Endothelial cell of umbilical vein (primary cell): ENCODE results near the gene ZNF423. TPM values are rescaled to one million over a fixed set of nuclear protein-coding genes. Genes with fewer than 3 reads are reported as not detected.

Source experiments
- BruUV-seq: library from RNA; stranded (reverse); fragments of 400-500 nt; replicated peaks from 2 replicates; lab custom pipeline; 2021; lab: Mats Ljungman, UMichigan
- CTCF ChIA-PET: fragments of 300-600, 350-600 bp; sonication (Branson Sonifier 250); formaldehyde crosslinking; loops from one replicate; lab custom pipeline; 2021; ENCODE audit warnings: antibody characterized with exemption, inconsistent platforms; lab: Charles Lee
- POLR2A ChIA-PET: fragments of 300-600, 350-600 bp; sonication (Branson Sonifier 250); formaldehyde crosslinking; loops from one replicate; lab custom pipeline; 2021; ENCODE audit warnings: antibody characterized with exemption, inconsistent platforms; lab: Charles Lee
- DNase-seq: peaks from one replicate; pipeline ENCODE4 v3.0.0-alpha.2; 2011; ENCODE audit warnings: low read depth, low spot score
- FAIRE-seq: peaks from 2 replicates; lab custom pipeline; 2011; peaks lifted over from hg19 to GRCh38; lab: Jason Lieb, UNC
- H2AFZ ChIP-seq: 2 replicates; pipeline ENCODE4 v1.6.0; 2012; ENCODE audit warnings: low read depth, low read length, control low read depth, inconsistent platforms
- H3K27ac ChIP-seq: 2 replicates; pipeline ENCODE4 v1.5.1; 2011; ENCODE audit warnings: low read depth, mild to moderate bottlenecking, control low read depth, low read length, moderate library complexity; ENCODE audit not compliant: insufficient read depth
- H3K27me3 ChIP-seq, 2 experiments: 2 replicates each; pipeline versions ENCODE4 v1.6.0 to v1.6.1; 2011; ENCODE audit warnings: low read length in 2 of 2, mixed read lengths in 1 of 2; ENCODE audit not compliant: control insufficient read depth in 2 of 2, insufficient read depth in 2 of 2
- H3K36me3 ChIP-seq, 2 experiments: 2 replicates in 1 of 2; 3 replicates in 1 of 2; pipeline ENCODE4 v1.5.1; 2011; ENCODE audit warnings: low read length in 2 of 2, mild to moderate bottlenecking in 1 of 2, moderate library complexity in 1 of 2; ENCODE audit not compliant: control insufficient read depth in 2 of 2, insufficient read depth in 2 of 2; ENCODE audit errors: extremely low read depth in 1 of 2
- H3K4me1 ChIP-seq: 3 replicates; pipeline ENCODE4 v1.5.1; 2011; ENCODE audit warnings: mild to moderate bottlenecking, low read length; ENCODE audit not compliant: control insufficient read depth, insufficient read depth; ENCODE audit errors: extremely low read depth
- H3K4me2 ChIP-seq: 2 replicates; pipeline ENCODE4 v1.6.1; 2011; ENCODE audit warnings: low read length, control low read depth, mixed read lengths; ENCODE audit not compliant: insufficient read depth
- H3K4me3 ChIP-seq, 3 experiments: fragments of 200-600 bp in 1 of 3; sonication (generic), shearing (Covaris generic) in 1 of 3; replicated peaks in 1 of 3; 2 replicates each; pipeline ENCODE4 v1.5.1; 2011 to 2016; ENCODE audit warnings: control low read depth in 3 of 3, low read length in 3 of 3, mild to moderate bottlenecking in 2 of 3, inconsistent platforms in 1 of 3, low read depth in 1 of 3, moderate library complexity in 1 of 3; ENCODE audit not compliant: insufficient read depth in 1 of 3
- H3K79me2 ChIP-seq: 2 replicates; pipeline ENCODE4 v1.6.0; 2012; ENCODE audit warnings: low read length, inconsistent platforms; ENCODE audit not compliant: control insufficient read depth, insufficient read depth
- H3K9ac ChIP-seq: replicated peaks from 2 replicates; pipeline ENCODE3; 2011; ENCODE audit warnings: low read length, control low read depth; ENCODE audit not compliant: insufficient read depth; ENCODE audit errors: extremely low read depth
- H3K9me1 ChIP-seq: replicated peaks from 3 replicates; pipeline ENCODE4 v1.6.0; 2011; ENCODE audit warnings: mild to moderate bottlenecking, low read length; ENCODE audit not compliant: control insufficient read depth, insufficient read depth; ENCODE audit errors: extremely low read depth
- H3K9me3 ChIP-seq: replicated peaks from 2 replicates; pipeline ENCODE4 v1.5.1; 2012; ENCODE audit warnings: low read length, inconsistent platforms; ENCODE audit not compliant: control insufficient read depth, insufficient read depth
- H4K20me1 ChIP-seq: replicated peaks from 2 replicates; pipeline ENCODE3; 2011; ENCODE audit warnings: mild to moderate bottlenecking, low read length; ENCODE audit not compliant: control insufficient read depth, insufficient read depth; ENCODE audit errors: extremely low read depth
- EZH2 ChIP-seq: IDR thresholded peaks from 2 replicates; pipeline ENCODE4 v1.6.1; 2012; ENCODE audit warnings: borderline replicate concordance, low read depth, mild to moderate bottlenecking, moderate library complexity, low read length, inconsistent platforms; ENCODE audit not compliant: severe bottlenecking
- FOS ChIP-seq: IDR thresholded peaks from 2 replicates; pipeline ENCODE4 v1.6.1; 2011; ENCODE audit warnings: mild to moderate bottlenecking, low read length, moderate library complexity, borderline replicate concordance; ENCODE audit not compliant: insufficient read depth
- JUN ChIP-seq: IDR thresholded peaks from 2 replicates; pipeline ENCODE4 v1.6.1; 2011; ENCODE audit warnings: borderline replicate concordance, low read depth; ENCODE audit not compliant: insufficient read length, insufficient read depth
- MYC ChIP-seq: IDR thresholded peaks from one replicate; pipeline ENCODE4 v1.6.1; 2011; ENCODE audit warnings: mild to moderate bottlenecking, low read depth, low read length
- POLR2AphosphoS5 ChIP-seq: IDR thresholded peaks from 2 replicates; pipeline ENCODE4 v1.6.1; 2012; ENCODE audit warnings: low read depth, mild to moderate bottlenecking, control low read depth, low read length, moderate library complexity; ENCODE audit not compliant: insufficient read depth
- dilution Hi-C: fragments of 300-500 bp; cut with MboI; formaldehyde crosslinking; loops from one replicate; pipeline ENCODE4 v1.15.0; 2019; ENCODE audit warnings: low sequenced_read_pairs; ENCODE audit not compliant: extremely low pct_ligation_motif_present
- intact Hi-C: fragments of 100-400 bp; cut with micrococcal nuclease; formaldehyde crosslinking; loops from one replicate; pipeline ENCODE4 v1.10.0; 2022
- polyA plus RNA-seq, 4 experiments: library from polyadenylated mRNA; depleted of rRNA in 3 of 4; stranded (reverse) in 3 of 4; unstranded in 1 of 4; fragments of >200 nt; gene quantifications; 2 replicates each; pipeline versions ENCODE4 v1.2.1 to v1.2.3, GENCODE V29; 2011 to 2012; ENCODE audit warnings: missing spikeins in 1 of 4
- total RNA-seq: library from RNA; stranded (reverse); gene quantifications from 2 replicates; pipeline ENCODE4 v1.2.3, GENCODE V29; 2021
- TF ChIP-seq, protein P1 (sequence below), 2 donors: IDR thresholded peaks; 1 replicate in 1 of 2; 2 replicates in 1 of 2; pipeline ENCODE4 v1.5.1; 2011; ENCODE audit warnings: low read length in 2 of 2, mild to moderate bottlenecking in 2 of 2, moderate library complexity in 2 of 2, control low read depth in 1 of 2, inconsistent platforms in 1 of 2, low read depth in 1 of 2; ENCODE audit not compliant: insufficient read depth in 1 of 2; ENCODE audit errors: extremely low read depth in 1 of 2
- TF ChIP-seq, protein P2 (sequence below): IDR thresholded peaks from 2 replicates; pipeline ENCODE4 v1.6.1; 2011; ENCODE audit not compliant: insufficient read depth, insufficient read length

Gene ZNF423
- total and polyA plus RNA-seq, 2 donors (not counting 3 experiments of a cell fraction or from before 2014, with no cell fraction given) = 2.2 to 8.1 TPM

- FAIRE-seq (no peak), DNase-seq (no peak)
- Histone ChIP-seq H3K27me3 (no peaks in the 10 kb centered on the region), H2AFZ (no peak overlapping the region), H3K9me3 (no peaks in the 10 kb centered on the region), H3K36me3 (no peaks in the 10 kb centered on the region), H3K27ac (no peak overlapping the region), H4K20me1 (no peaks in the 10 kb centered on the region), H3K9ac (no peak overlapping the region), H3K79me2 (no peaks in the 10 kb centered on the region), H3K9me1 (no peaks in the 10 kb centered on the region), H3K4me3 (no peak overlapping the region), H3K4me1 (no peaks in the 10 kb centered on the region), H3K4me2 (no peak overlapping the region)
- BruUV-seq = no TSS peak
- dilution Hi-C loops = no loop called here
- intact Hi-C loops = no loop called here
- ChIA-PET POLR2A (no interaction called here), CTCF (interaction anchor here (1.4 kb wide), 1 partner anchor 8 kb away, joined by 3 read pairs; no protein-coding TSS in a partner anchor)
- TF ChIP-seq, protein P1, sequence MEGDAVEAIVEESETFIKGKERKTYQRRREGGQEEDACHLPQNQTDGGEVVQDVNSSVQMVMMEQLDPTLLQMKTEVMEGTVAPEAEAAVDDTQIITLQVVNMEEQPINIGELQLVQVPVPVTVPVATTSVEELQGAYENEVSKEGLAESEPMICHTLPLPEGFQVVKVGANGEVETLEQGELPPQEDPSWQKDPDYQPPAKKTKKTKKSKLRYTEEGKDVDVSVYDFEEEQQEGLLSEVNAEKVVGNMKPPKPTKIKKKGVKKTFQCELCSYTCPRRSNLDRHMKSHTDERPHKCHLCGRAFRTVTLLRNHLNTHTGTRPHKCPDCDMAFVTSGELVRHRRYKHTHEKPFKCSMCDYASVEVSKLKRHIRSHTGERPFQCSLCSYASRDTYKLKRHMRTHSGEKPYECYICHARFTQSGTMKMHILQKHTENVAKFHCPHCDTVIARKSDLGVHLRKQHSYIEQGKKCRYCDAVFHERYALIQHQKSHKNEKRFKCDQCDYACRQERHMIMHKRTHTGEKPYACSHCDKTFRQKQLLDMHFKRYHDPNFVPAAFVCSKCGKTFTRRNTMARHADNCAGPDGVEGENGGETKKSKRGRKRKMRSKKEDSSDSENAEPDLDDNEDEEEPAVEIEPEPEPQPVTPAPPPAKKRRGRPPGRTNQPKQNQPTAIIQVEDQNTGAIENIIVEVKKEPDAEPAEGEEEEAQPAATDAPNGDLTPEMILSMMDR (IDR thresholded peaks at IDR 0.05; ENCODE audit: extremely low read depth in 1 of 2, insufficient read depth in 1 of 2, low read depth in 1 of 2, low read length in 2 of 2) = no peak
- TF ChIP-seq FOS = no peak
- no peak for TF ChIP-seq JUN
- TF ChIP-seq POLR2AphosphoS5 = no peak
- no peak for TF ChIP-seq MYC
- TF ChIP-seq, protein P2, sequence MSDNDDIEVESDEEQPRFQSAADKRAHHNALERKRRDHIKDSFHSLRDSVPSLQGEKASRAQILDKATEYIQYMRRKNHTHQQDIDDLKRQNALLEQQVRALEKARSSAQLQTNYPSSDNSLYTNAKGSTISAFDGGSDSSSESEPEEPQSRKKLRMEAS = no peak
- TF ChIP-seq EZH2 = no peak
Measured at GRCh38 chr16:49528866-49529288, 327.0 kb downstream of the ZNF423 start.
